Heart right ventricle (tissue), 16 donors: ENCODE results near the gene RAD51B. TPM values are rescaled to one million over a fixed set of nuclear protein-coding genes. Genes with fewer than 3 reads are reported as not detected.
A peak's percentile ranks its signal among the peaks of the same experiment; 100 is the strongest.

Experiments
- ATAC-seq, 8 donors: fragments of 200-7000 bp; cut with Tn5 transposase; one replicate each; pipeline ENCODE4 v1.9.1; 2020; ENCODE audit warnings: mild to moderate bottlenecking in 8 of 8, moderate library complexity in 8 of 8, moderate number of reproducible peaks in 1 of 8
- DNase-seq, 2 donors: peaks; one replicate each; pipeline ENCODE4 v3.0.0-alpha.2; 2020
- H3K27ac ChIP-seq, 10 donors: fragments of 200-600 bp; sonication (generic) in 2 of 10; one replicate each; pipeline versions ENCODE4 v1.5.0 to v1.8.0; 2020 to 2022; ENCODE audit warnings: mild to moderate bottlenecking in 3 of 10
- H3K27me3 ChIP-seq, 7 donors: fragments of 200-600 bp; one replicate each; pipeline ENCODE4 v1.8.0; 2021 to 2022; ENCODE audit warnings: mild to moderate bottlenecking in 2 of 7
- H3K36me3 ChIP-seq, 9 donors: fragments of 200-600 bp; sonication (generic) in 1 of 9; one replicate each; pipeline versions ENCODE4 v1.5.0 to v1.8.0; 2020 to 2022; ENCODE audit warnings: mild to moderate bottlenecking in 2 of 9
- H3K4me1 ChIP-seq, 9 donors: fragments of 200-600 bp; sonication (generic) in 1 of 9; one replicate each; pipeline versions ENCODE4 v1.5.0 to v1.8.0; 2020 to 2022; ENCODE audit warnings: mild to moderate bottlenecking in 4 of 9
- H3K4me3 ChIP-seq, 10 donors: fragments of 200-600 bp; sonication (generic) in 2 of 10; one replicate each; pipeline versions ENCODE4 v1.5.0 to v1.8.0; 2020 to 2022; ENCODE audit warnings: mild to moderate bottlenecking in 7 of 10, moderate library complexity in 2 of 10
- H3K9me3 ChIP-seq, 11 donors: fragments of 200-600 bp in 10 of 11; sonication (generic) in 2 of 11; one replicate each; pipeline versions ENCODE4 v1.5.0 to v1.8.0; 2013 to 2022; ENCODE audit warnings: mild to moderate bottlenecking in 2 of 11, control low read depth in 1 of 11, moderate library complexity in 1 of 11
- WGBS, 2 donors: extraction: QIAGEN DNeasy Blood & Tissue Kit; methylation state at CpG; one replicate each; pipeline ENCODE4 v1.1.7; 2013; ENCODE audit warnings: inconsistent platforms in 1 of 2; 5-methylcytosine and 5-hydroxymethylcytosine counted together
- intact Hi-C, 10 donors: fragments of 100-400 bp; cut with DNase I; formaldehyde crosslinking; loops; one replicate each; pipeline versions ENCODE4 v1.11.1 to v1.14.2; 2022
- polyA plus RNA-seq, 2 donors: library from polyadenylated mRNA; stranded (reverse); fragments of 200-250 nt; gene quantifications; one replicate each; pipeline ENCODE4 v1.2.3, GENCODE V29; 2013
- total RNA-seq, 10 donors: library from RNA; stranded (reverse); fragmentation: NEBNext Ultra II Directional in 3 of 10; extraction: Animal tissue kit (Norgen Biotek cat#: 25700) in 3 of 10; gene quantifications; one replicate each; pipeline versions ENCODE4 v1.2.1 to v1.2.4, GENCODE V29; 2021 to 2023
- TF ChIP-seq, protein P1 (sequence below), 9 donors: fragments of 200-600 bp; sonication (generic) in 2 of 9; IDR thresholded peaks; one replicate each; pipeline versions ENCODE4 v1.5.0 to v1.8.0; 2021 to 2022; ENCODE audit warnings: antibody characterized with exemption in 9 of 9, mild to moderate bottlenecking in 5 of 9, moderate library complexity in 1 of 9
- donor health status: Arrhythmogenic right ventricular cardiomyopathy.
- donor health status: ischemic (EF 13 %, LVEDD 7.1; RV severe dilation, severe dysfunction).
- donor health status: healthy with polysubstance abuse.
- donor health status: DM: no; HTN: yes; CAD: no.
- donor health status: DM: no; HTN: no; CAD: no.
- donor health status: ischemic (EF 25% LVEDD 6.9; RV normal size, moderate dysfunction).
- donor health status: ischemic (EF 25% LVEDD 5.7; RV mildly dilated, moderate dysfunction).
- donor health status: healthy.
- donor health status: DM: yes; HTN: yes; CAD: no.
- donor health status: Ischemic cardiomyopathy.
- donor health status: ischemic (EF 35%, LVEDD 5.7; RV mildly dilated, moderate dysfunction).
- donor health status: nonischemic (EF 11% LVEDD 7.7; RV severe dilation, severe dysfunction).
- donor health status: DM: yes; HTN: yes; CAD: no.
- donor health status: PGD.
- donor health status: ischemic (EF 29% LVEDD 5.4; RV normal size, mild dysfunction).
- donor health status: nonischemic (EF 23%, LVEDD 6.1; RV moderate dilation, normal function).

RAD51B gene
- total and polyA plus RNA-seq, 12 donors: 0.88 to 8.6 (median 3.5) TPM

DNA sequence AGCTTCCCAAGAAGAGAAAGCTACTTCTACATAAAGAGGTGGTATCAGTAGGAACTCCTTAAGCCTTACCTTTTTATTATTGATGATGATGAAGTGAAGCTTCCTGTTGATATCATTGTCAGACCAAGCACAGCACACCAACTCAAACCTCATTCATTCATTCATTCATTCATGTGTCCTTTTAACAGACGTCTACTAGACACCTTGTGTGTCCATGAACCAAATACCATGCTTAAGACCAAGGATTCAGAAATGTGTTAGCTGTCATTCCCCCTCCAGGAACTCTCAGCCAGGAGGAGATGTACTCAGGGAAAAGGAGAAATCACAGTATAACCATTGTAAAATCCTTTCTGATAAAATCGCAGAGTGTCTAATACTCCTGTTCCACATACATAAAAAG lies 778.5 kb downstream of the RAD51B start:
- DNase-seq: no peak
- Histone ChIP-seq H3K4me1 (peaks cover 0 to 66% (median 28%) of the 10 kb centered on the region in 9 donors), H3K27me3 (no peaks in the 10 kb centered on the region), H3K9me3 (no peaks in the 10 kb centered on the region), H3K36me3 (no peaks in the 10 kb centered on the region), H3K27ac (peak overlapping the region; percentile 73 to 96 (median 89)), H3K4me3 (peak overlapping the region in 4 of 10 donors; percentile 7 to 23 (median 11))
- intact Hi-C loops: no loop called here
- TF ChIP-seq, protein P1, sequence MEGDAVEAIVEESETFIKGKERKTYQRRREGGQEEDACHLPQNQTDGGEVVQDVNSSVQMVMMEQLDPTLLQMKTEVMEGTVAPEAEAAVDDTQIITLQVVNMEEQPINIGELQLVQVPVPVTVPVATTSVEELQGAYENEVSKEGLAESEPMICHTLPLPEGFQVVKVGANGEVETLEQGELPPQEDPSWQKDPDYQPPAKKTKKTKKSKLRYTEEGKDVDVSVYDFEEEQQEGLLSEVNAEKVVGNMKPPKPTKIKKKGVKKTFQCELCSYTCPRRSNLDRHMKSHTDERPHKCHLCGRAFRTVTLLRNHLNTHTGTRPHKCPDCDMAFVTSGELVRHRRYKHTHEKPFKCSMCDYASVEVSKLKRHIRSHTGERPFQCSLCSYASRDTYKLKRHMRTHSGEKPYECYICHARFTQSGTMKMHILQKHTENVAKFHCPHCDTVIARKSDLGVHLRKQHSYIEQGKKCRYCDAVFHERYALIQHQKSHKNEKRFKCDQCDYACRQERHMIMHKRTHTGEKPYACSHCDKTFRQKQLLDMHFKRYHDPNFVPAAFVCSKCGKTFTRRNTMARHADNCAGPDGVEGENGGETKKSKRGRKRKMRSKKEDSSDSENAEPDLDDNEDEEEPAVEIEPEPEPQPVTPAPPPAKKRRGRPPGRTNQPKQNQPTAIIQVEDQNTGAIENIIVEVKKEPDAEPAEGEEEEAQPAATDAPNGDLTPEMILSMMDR (IDR thresholded peaks at IDR 0.05): no peak
- 64 to 69% methylated on average over 2 of the region's 2 CpGs for WGBS, 2 donors
- peak in 3 of 8 donors; percentile 1 to 9 (median 5) for ATAC-seq

- DNase-seq: peak; percentile 73 to 75
- peak overlapping the region in 4 of 10 donors; percentile 7 to 23 (median 11) for H3K4me3 ChIP-seq
- H3K36me3 ChIP-seq: no peaks in the 10 kb centered on the region
- H3K4me1 ChIP-seq: peaks cover 0 to 64% (median 28%) of the 10 kb centered on the region in 9 donors
- no peaks in the 10 kb centered on the region for H3K27me3 ChIP-seq
- TF ChIP-seq, protein P1 (IDR thresholded peaks at IDR 0.05): no peak
- WGBS, 2 donors: 39 to 42% methylated on average over 22 of the region's 22 CpGs
- intact Hi-C loops: no loop called here
- ATAC-seq: peak; percentile 84 to 95 (median 90)
- H3K27ac ChIP-seq: peak overlapping the region; percentile 73 to 96 (median 89)
- H3K9me3 ChIP-seq: no peaks in the 10 kb centered on the region
Observed at GRCh38 chr14:68598621-68599447, 779.3 kb downstream of the RAD51B start.

GRCh38 chr14:68599896-68600610 lies 780.5 kb downstream of the RAD51B start:
- no peak for DNase-seq
- peaks cover 0 to 58% (median 28%) of the 10 kb centered on the region in 9 donors for H3K4me1 ChIP-seq
- H3K27me3 ChIP-seq: no peaks in the 10 kb centered on the region
- peaks cover 0 to 4% (median 0%) of the 10 kb centered on the region in 11 donors for H3K9me3 ChIP-seq
- H3K36me3 ChIP-seq: no peaks in the 10 kb centered on the region
- 92 to 94% methylated on average over 9 of the region's 9 CpGs for WGBS, 2 donors
- no peak overlapping the region for H3K4me3 ChIP-seq
- intact Hi-C loops: no loop called here
- H3K27ac ChIP-seq: peak overlapping the region in 9 of 10 donors; percentile 73 to 96 (median 90)
- TF ChIP-seq, protein P1 (IDR thresholded peaks at IDR 0.05): no peak
- no peak for ATAC-seq

GRCh38 chr14:68602507-68602906 lies 782.9 kb downstream of the RAD51B start:
- WGBS, 2 donors: 89 to 96% methylated on average over 5 of the region's 5 CpGs
- TF ChIP-seq, protein P1 (IDR thresholded peaks at IDR 0.05): no peak
- intact Hi-C loops: no loop called here
- H3K36me3 ChIP-seq: no peaks in the 10 kb centered on the region
- no peak overlapping the region for H3K27ac ChIP-seq
- H3K27me3 ChIP-seq: no peaks in the 10 kb centered on the region
- peaks cover 4 to 54% (median 39%) of the 10 kb centered on the region in 9 donors for H3K4me1 ChIP-seq
- H3K4me3 ChIP-seq: no peak overlapping the region
- DNase-seq (no peak), ATAC-seq (no peak)
- H3K9me3 ChIP-seq: peaks cover 0 to 10% (median 0%) of the 10 kb centered on the region in 11 donors
